PFSK-1 (cell line): Measurements from ENCODE around the gene OLFML2A.

Experiments used
- FOXP2 ChIP-seq: optimal IDR thresholded peaks from 2 replicates; pipeline ENCODE3; 2011; ENCODE audit warnings: borderline replicate concordance, control low read depth, inconsistent platforms; ENCODE audit not compliant: insufficient read depth; ENCODE audit errors: extremely low read length, extremely low read depth
- POLR2AphosphoS5 ChIP-seq: IDR thresholded peaks from 2 replicates; pipeline ENCODE4 v1.6.1; 2012; ENCODE audit warnings: low read depth, mild to moderate bottlenecking, control low read depth, low read length, moderate library complexity
- SIN3A ChIP-seq: IDR thresholded peaks from 2 replicates; pipeline ENCODE4 v1.6.1; 2012; ENCODE audit warnings: mild to moderate bottlenecking, low read length, moderate library complexity, borderline replicate concordance; ENCODE audit not compliant: insufficient read depth
- TAF1 ChIP-seq: IDR thresholded peaks from 2 replicates; pipeline ENCODE4 v1.6.1; 2012; ENCODE audit warnings: low read length, control low read depth, borderline replicate concordance; ENCODE audit not compliant: insufficient read depth
- TF ChIP-seq, protein P1 (sequence below), 2 experiments: IDR thresholded peaks; 2 replicates each; pipeline versions ENCODE4 v1.6.1 to v1.8.0; 2011 to 2012; ENCODE audit warnings: low read depth in 2 of 2, low read length in 2 of 2, control low read depth in 1 of 2, inconsistent platforms in 1 of 2, mild to moderate bottlenecking in 1 of 2, moderate library complexity in 1 of 2; ENCODE audit not compliant: insufficient read depth in 1 of 2

The OLFML2A gene

DNA sequence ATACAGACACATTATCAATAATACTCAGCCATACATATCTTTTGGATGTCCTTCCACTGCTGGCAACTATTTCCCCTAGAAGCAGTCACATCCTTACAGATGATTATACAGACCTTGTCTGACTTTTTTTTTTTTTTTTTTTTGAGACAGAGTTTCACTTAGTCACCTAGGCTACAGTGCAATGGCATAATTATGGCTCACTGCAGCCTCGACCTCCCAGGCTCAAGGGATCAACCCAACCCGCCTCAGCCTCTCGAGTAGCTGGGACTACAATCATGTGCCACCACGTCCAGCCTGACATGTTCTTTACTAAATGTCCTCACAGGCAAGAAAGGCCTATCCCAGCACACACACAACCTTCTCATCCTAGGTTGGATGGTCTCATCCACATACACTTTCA is 29.9 kb upstream of the OLFML2A start:
- TF ChIP-seq POLR2AphosphoS5 (no peak), SIN3A (no peak), FOXP2 (no peak), TAF1 (no peak)
- TF ChIP-seq, protein P1, sequence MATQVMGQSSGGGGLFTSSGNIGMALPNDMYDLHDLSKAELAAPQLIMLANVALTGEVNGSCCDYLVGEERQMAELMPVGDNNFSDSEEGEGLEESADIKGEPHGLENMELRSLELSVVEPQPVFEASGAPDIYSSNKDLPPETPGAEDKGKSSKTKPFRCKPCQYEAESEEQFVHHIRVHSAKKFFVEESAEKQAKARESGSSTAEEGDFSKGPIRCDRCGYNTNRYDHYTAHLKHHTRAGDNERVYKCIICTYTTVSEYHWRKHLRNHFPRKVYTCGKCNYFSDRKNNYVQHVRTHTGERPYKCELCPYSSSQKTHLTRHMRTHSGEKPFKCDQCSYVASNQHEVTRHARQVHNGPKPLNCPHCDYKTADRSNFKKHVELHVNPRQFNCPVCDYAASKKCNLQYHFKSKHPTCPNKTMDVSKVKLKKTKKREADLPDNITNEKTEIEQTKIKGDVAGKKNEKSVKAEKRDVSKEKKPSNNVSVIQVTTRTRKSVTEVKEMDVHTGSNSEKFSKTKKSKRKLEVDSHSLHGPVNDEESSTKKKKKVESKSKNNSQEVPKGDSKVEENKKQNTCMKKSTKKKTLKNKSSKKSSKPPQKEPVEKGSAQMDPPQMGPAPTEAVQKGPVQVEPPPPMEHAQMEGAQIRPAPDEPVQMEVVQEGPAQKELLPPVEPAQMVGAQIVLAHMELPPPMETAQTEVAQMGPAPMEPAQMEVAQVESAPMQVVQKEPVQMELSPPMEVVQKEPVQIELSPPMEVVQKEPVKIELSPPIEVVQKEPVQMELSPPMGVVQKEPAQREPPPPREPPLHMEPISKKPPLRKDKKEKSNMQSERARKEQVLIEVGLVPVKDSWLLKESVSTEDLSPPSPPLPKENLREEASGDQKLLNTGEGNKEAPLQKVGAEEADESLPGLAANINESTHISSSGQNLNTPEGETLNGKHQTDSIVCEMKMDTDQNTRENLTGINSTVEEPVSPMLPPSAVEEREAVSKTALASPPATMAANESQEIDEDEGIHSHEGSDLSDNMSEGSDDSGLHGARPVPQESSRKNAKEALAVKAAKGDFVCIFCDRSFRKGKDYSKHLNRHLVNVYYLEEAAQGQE (IDR thresholded peaks at IDR 0.05; ENCODE audit: insufficient read depth in 1 of 2, low read depth in 2 of 2, low read length in 2 of 2), result no peak

DNA sequence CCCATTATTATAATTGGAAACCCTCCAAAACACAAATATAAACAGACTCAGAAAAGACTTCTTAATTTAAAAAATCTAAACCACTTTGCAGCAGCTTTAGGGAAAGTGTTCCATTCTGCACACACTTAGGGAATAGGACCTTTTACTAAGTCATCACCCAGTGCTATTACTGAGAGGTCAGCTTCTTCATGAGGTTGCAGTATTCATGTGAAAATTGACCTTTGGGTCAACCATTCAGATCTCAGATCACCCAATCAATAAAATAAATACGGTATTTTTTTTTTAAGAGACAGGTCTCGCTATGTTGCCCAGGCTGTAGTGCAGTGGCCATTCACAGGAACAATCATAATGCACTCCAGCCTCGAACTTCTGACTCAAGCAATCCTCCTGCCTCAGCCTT is 27.6 kb upstream of the OLFML2A start:
- no peak for TF ChIP-seq FOXP2

DNA sequence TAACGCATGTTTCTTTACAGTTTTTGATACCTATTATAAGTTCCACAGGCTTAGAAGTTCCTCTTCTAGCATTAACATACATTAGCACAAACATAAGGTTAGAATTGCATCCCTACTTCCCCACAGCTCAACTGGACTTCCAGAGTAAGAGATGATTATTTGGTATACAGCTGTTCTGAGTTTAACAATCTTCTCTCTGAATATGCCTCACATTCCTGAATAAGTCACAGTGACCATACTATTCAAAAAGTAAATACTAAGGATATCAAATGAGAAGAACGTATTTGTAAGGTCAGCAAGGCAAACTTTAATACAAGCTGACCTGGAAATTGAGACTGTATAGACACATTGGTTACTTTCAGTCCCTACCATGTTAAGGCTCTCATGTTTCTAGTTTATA is 27.2 kb upstream of the OLFML2A start:
- no peak for TF ChIP-seq FOXP2
- TF ChIP-seq, protein P1 (IDR thresholded peaks at IDR 0.05; ENCODE audit: insufficient read depth in 1 of 2, low read depth in 2 of 2, low read length in 2 of 2), result no peak

GRCh38 chr9:124752967-124753366 is 24.0 kb upstream of the OLFML2A start:
- no peak for TF ChIP-seq POLR2AphosphoS5
- no peak for TF ChIP-seq FOXP2
- TF ChIP-seq, protein P1 (IDR thresholded peaks at IDR 0.05; ENCODE audit: insufficient read depth in 1 of 2, low read depth in 2 of 2, low read length in 2 of 2), result no peak
- no peak for TF ChIP-seq TAF1
- no peak for TF ChIP-seq SIN3A

- TF ChIP-seq, protein P1 (IDR thresholded peaks at IDR 0.05; ENCODE audit: insufficient read depth in 1 of 2, low read depth in 2 of 2, low read length in 2 of 2), result no peak
- TF ChIP-seq FOXP2 (no peak), SIN3A (no peak), TAF1 (no peak), POLR2AphosphoS5 (no peak)
Observed at GRCh38 chr9:124754289-124754688, 22.6 kb upstream of the OLFML2A start.
